ENCODE measurements around the gene FBXL17. TPM values are rescaled to one million over a fixed set of nuclear protein-coding genes. Genes with fewer than 3 reads are reported as not detected.

Gene FBXL17
- total RNA-seq, 1 experiment from 2014 or later: 11.6 TPM

- Histone ChIP-seq H3K4me1 (no peaks in the 10 kb centered on the region), H3K36me3 (ENCODE audit: control insufficient read depth, insufficient read depth, low read length) (no peaks in the 10 kb centered on the region), H3K4me3 (ENCODE audit: low read depth, low read length) (no peak overlapping the region), H3K27me3 (replicated peaks; ENCODE audit: control insufficient read depth, insufficient read depth, low read length) (no peaks in the 10 kb centered on the region), H3K9me3 (no peaks in the 10 kb centered on the region)
- Mint-ChIP-seq H3K36me3 (ENCODE audit: insufficient read depth, unreplicated experiment) (no peaks in the 10 kb centered on the region), H3K9me3 (ENCODE audit: unreplicated experiment) (peaks cover 10% of the 10 kb centered on the region), H3K4me3 (ENCODE audit: unreplicated experiment) (no peak overlapping the region), H3K27ac (ENCODE audit: unreplicated experiment) (no peak overlapping the region), H3K27me3 (ENCODE audit: insufficient read depth, unreplicated experiment) (peaks cover 8% of the 10 kb centered on the region), H3K4me1 (ENCODE audit: low read depth, unreplicated experiment) (no peaks in the 10 kb centered on the region)
- BruUV-seq (replicated peaks): no TSS peak
- DNase-seq: no peak
- TF ChIP-seq, protein P1, sequence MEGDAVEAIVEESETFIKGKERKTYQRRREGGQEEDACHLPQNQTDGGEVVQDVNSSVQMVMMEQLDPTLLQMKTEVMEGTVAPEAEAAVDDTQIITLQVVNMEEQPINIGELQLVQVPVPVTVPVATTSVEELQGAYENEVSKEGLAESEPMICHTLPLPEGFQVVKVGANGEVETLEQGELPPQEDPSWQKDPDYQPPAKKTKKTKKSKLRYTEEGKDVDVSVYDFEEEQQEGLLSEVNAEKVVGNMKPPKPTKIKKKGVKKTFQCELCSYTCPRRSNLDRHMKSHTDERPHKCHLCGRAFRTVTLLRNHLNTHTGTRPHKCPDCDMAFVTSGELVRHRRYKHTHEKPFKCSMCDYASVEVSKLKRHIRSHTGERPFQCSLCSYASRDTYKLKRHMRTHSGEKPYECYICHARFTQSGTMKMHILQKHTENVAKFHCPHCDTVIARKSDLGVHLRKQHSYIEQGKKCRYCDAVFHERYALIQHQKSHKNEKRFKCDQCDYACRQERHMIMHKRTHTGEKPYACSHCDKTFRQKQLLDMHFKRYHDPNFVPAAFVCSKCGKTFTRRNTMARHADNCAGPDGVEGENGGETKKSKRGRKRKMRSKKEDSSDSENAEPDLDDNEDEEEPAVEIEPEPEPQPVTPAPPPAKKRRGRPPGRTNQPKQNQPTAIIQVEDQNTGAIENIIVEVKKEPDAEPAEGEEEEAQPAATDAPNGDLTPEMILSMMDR (IDR thresholded peaks at IDR 0.05; ENCODE audit: insufficient read depth in 1 of 2, low read depth in 1 of 2, low read length in 1 of 2, severe bottlenecking in 1 of 2, unreplicated experiment in 1 of 2): no peak
- intact Hi-C loops (cut with micrococcal nuclease; ENCODE audit: unreplicated experiment): no loop called here
- CTCF ChIA-PET: no interaction called here
- POLR2A ChIA-PET: no interaction called here
These were observed 561.5 kb downstream of the FBXL17 start for GRCh38 chr5:107820429-107820828.

DNA sequence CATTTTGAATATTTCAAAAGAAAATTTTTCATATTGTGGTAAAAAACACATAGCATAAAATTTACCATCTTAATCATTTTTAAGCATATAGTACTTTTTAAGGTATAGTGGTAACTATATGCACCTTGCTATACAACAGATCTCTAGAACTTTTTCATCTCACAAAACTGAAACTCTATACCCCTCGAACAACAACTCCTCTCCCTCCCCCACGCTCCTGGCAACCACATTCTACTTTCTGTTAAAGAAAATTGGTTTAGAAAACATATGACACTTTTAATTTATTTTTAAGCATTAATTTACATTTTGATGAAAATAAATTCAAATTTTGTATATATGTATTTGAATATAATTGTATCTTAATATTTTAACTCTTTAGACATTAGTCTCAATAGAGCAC is 563.9 kb downstream of the FBXL17 start:
- intact Hi-C loops (cut with micrococcal nuclease; ENCODE audit: unreplicated experiment): no loop called here
- Histone ChIP-seq H3K27me3 (replicated peaks; ENCODE audit: control insufficient read depth, insufficient read depth, low read length) (no peaks in the 10 kb centered on the region), H3K9me3 (no peaks in the 10 kb centered on the region), H3K4me1 (no peaks in the 10 kb centered on the region), H3K36me3 (ENCODE audit: control insufficient read depth, insufficient read depth, low read length) (no peaks in the 10 kb centered on the region), H3K4me3 (ENCODE audit: low read depth, low read length) (no peak overlapping the region)
- H3K36me3 Mint-ChIP-seq (ENCODE audit: insufficient read depth, unreplicated experiment): no peaks in the 10 kb centered on the region
- POLR2A ChIA-PET: no interaction called here
- TF ChIP-seq, protein P1 (IDR thresholded peaks at IDR 0.05; ENCODE audit: insufficient read depth in 1 of 2, low read depth in 1 of 2, low read length in 1 of 2, severe bottlenecking in 1 of 2, unreplicated experiment in 1 of 2): no peak
- no TSS peak for BruUV-seq (replicated peaks)
- CTCF ChIA-PET: no interaction called here
- H3K4me1 Mint-ChIP-seq (ENCODE audit: low read depth, unreplicated experiment): no peaks in the 10 kb centered on the region
- no peak overlapping the region for H3K27ac Mint-ChIP-seq (ENCODE audit: unreplicated experiment)
- H3K9me3 Mint-ChIP-seq (ENCODE audit: unreplicated experiment): peaks cover 10% of the 10 kb centered on the region
- peaks cover 8% of the 10 kb centered on the region for H3K27me3 Mint-ChIP-seq (ENCODE audit: insufficient read depth, unreplicated experiment)
- no peak for DNase-seq
- H3K4me3 Mint-ChIP-seq (ENCODE audit: unreplicated experiment): no peak overlapping the region

- Histone ChIP-seq H3K9me3 (no peaks in the 10 kb centered on the region), H3K4me1 (no peaks in the 10 kb centered on the region), H3K27me3 (replicated peaks; ENCODE audit: control insufficient read depth, insufficient read depth, low read length) (no peaks in the 10 kb centered on the region), H3K4me3 (ENCODE audit: low read depth, low read length) (no peak overlapping the region), H3K36me3 (ENCODE audit: control insufficient read depth, insufficient read depth, low read length) (no peaks in the 10 kb centered on the region)
- Mint-ChIP-seq H3K36me3 (ENCODE audit: insufficient read depth, unreplicated experiment) (no peaks in the 10 kb centered on the region), H3K27me3 (ENCODE audit: insufficient read depth, unreplicated experiment) (peaks cover 8% of the 10 kb centered on the region), H3K27ac (ENCODE audit: unreplicated experiment) (no peak overlapping the region), H3K9me3 (ENCODE audit: unreplicated experiment) (peaks cover 9% of the 10 kb centered on the region), H3K4me3 (ENCODE audit: unreplicated experiment) (no peak overlapping the region), H3K4me1 (ENCODE audit: low read depth, unreplicated experiment) (no peaks in the 10 kb centered on the region)
- BruUV-seq (replicated peaks): no TSS peak
- intact Hi-C loops (cut with micrococcal nuclease; ENCODE audit: unreplicated experiment): no loop called here
- ChIA-PET POLR2A (no interaction called here), CTCF (no interaction called here)
- TF ChIP-seq, protein P1 (IDR thresholded peaks at IDR 0.05; ENCODE audit: insufficient read depth in 1 of 2, low read depth in 1 of 2, low read length in 1 of 2, severe bottlenecking in 1 of 2, unreplicated experiment in 1 of 2): no peak
- no peak for DNase-seq
These were observed 564.5 kb downstream of the FBXL17 start for GRCh38 chr5:107817436-107817835.

Measured in Caco-2 (cell line).